SK-N-SH (cell line): ENCODE results near the gene LSM4. TPM values are rescaled to one million over a fixed set of nuclear protein-coding genes. Genes with fewer than 3 reads are reported as not detected.

Experiments used
- CTCF ChIA-PET: fragments of 300-600, 350-600 bp; formaldehyde crosslinking; extraction: SDS; loops from one replicate; lab custom pipeline; 2021; lab: Yijun Ruan, JAX
- POLR2A ChIA-PET: fragments of 350-600 bp; sonication (Branson Sonifier 250); formaldehyde crosslinking; extraction: SDS; loops from one replicate; lab custom pipeline; 2020; ENCODE audit warnings: antibody characterized with exemption, inconsistent platforms; lab: Yijun Ruan, JAX
- DNase-seq: peaks from one replicate; pipeline ENCODE4 v3.0.0; 2012
- H2AFZ ChIP-seq: fragments of 200-600 bp; sonication (generic); 2 replicates; pipeline ENCODE4 v1.8.1; 2016; ENCODE audit warnings: antibody characterized with exemption, mild to moderate bottlenecking, low read depth
- H3F3A ChIP-seq: fragments of 200-600 bp; sonication (generic); replicated peaks from 2 replicates; pipeline ENCODE3; 2016; ENCODE audit warnings: antibody characterized with exemption, mild to moderate bottlenecking; ENCODE audit not compliant: insufficient read depth
- H3K27ac ChIP-seq, 2 experiments: fragments of 200-500 bp in 1 of 2; fragments of 200-600 bp in 1 of 2; sonication (Bioruptor generic) in 1 of 2; sonication (generic), shearing (Covaris generic) in 1 of 2; 2 replicates each; pipeline versions ENCODE4 v1.5.1 to v1.6.1; 2014 to 2016; ENCODE audit warnings: low read depth in 2 of 2, inconsistent platforms in 1 of 2, low read length in 1 of 2, mild to moderate bottlenecking in 1 of 2, mixed read lengths in 1 of 2
- H3K27me3 ChIP-seq: fragments of 200-600 bp; sonication (generic), shearing (Covaris generic); 2 replicates; pipeline ENCODE4 v1.6.1; 2016; ENCODE audit warnings: mixed run types; ENCODE audit not compliant: insufficient read depth
- H3K36me3 ChIP-seq, 2 experiments: fragments of 200-500 bp in 1 of 2; fragments of 200-600 bp in 1 of 2; sonication (Bioruptor generic) in 1 of 2; sonication (generic) in 1 of 2; replicated peaks in 1 of 2; 2 replicates each; pipeline versions ENCODE3 to v1.5.1; 2014 to 2016; ENCODE audit warnings: low read length in 1 of 2, mild to moderate bottlenecking in 1 of 2; ENCODE audit not compliant: insufficient read depth in 2 of 2, control insufficient read depth in 1 of 2
- H3K4me1 ChIP-seq, 2 experiments: fragments of 200-500 bp in 1 of 2; fragments of 200-600 bp in 1 of 2; sonication (Bioruptor generic) in 1 of 2; sonication (generic), shearing (Covaris generic) in 1 of 2; 2 replicates each; pipeline versions ENCODE4 v1.5.1 to v1.6.1; 2014 to 2016; ENCODE audit warnings: low read depth in 1 of 2, low read length in 1 of 2, mixed run types in 1 of 2; ENCODE audit not compliant: insufficient read depth in 2 of 2, control insufficient read depth in 1 of 2
- H3K4me2 ChIP-seq: fragments of 200-600 bp; sonication (generic), shearing (Covaris generic); 2 replicates; pipeline ENCODE4 v1.6.1; 2017; ENCODE audit warnings: mixed run types
- H3K4me3 ChIP-seq, 2 experiments: fragments of 200-500 bp in 1 of 2; fragments of 200-600 bp in 1 of 2; sonication (Bioruptor generic) in 1 of 2; sonication (generic), shearing (Covaris generic) in 1 of 2; 2 replicates each; pipeline versions ENCODE4 v1.5.1 to v1.8.1; 2014 to 2016; ENCODE audit warnings: low read depth in 2 of 2, inconsistent platforms in 1 of 2, low read length in 1 of 2, mild to moderate bottlenecking in 1 of 2, mixed read lengths in 1 of 2, moderate library complexity in 1 of 2
- H3K79me2 ChIP-seq: fragments of 200-600 bp; sonication (generic); 2 replicates; pipeline ENCODE4 v1.8.1; 2017; ENCODE audit warnings: mild to moderate bottlenecking; ENCODE audit not compliant: insufficient read depth
- H3K9ac ChIP-seq: fragments of 200-600 bp; sonication (generic); 2 replicates; pipeline ENCODE4 v1.6.1; 2017; ENCODE audit warnings: mixed run types
- H3K9me2 ChIP-seq: fragments of 200-600 bp; sonication (generic); 2 replicates; pipeline ENCODE4 v1.6.1; 2017; ENCODE audit warnings: mixed run types
- H3K9me3 ChIP-seq: fragments of 200-600 bp; sonication (generic); 2 replicates; pipeline ENCODE4 v1.6.1; 2017; ENCODE audit warnings: mixed run types, mild to moderate bottlenecking, moderate library complexity
- H4K20me1 ChIP-seq: fragments of 200-600 bp; sonication (generic); 2 replicates; pipeline ENCODE4 v1.6.1; 2017; ENCODE audit warnings: mild to moderate bottlenecking, mixed run types; ENCODE audit not compliant: insufficient read depth
- ELF1 ChIP-seq: IDR thresholded peaks from 2 replicates; pipeline ENCODE4 v1.4.0; 2012
- EP300 ChIP-seq, 2 experiments: IDR thresholded peaks; 2 replicates each; pipeline versions ENCODE4 v1.4.0 to v1.6.1; 2012; ENCODE audit warnings: borderline replicate concordance in 1 of 2, low read depth in 1 of 2, low read length in 1 of 2
- EZH2phosphoT487 ChIP-seq: fragments of 200-600 bp; sonication (generic); IDR thresholded peaks from 2 replicates; pipeline ENCODE4 v1.6.1; 2017; ENCODE audit warnings: low read depth, mixed run types, mild to moderate bottlenecking, antibody characterized with exemption, moderate library complexity, borderline replicate concordance
- FOSL2 ChIP-seq: IDR thresholded peaks from 2 replicates; pipeline ENCODE4 v1.4.0; 2012; ENCODE audit warnings: low read depth, mild to moderate bottlenecking, moderate library complexity, borderline replicate concordance
- FOXJ3 ChIP-seq: sonication (generic); formaldehyde crosslinking; IDR thresholded peaks from 2 replicates; pipeline ENCODE4 v1.5.1; 2020; ENCODE audit warnings: mild to moderate bottlenecking, missing genetic modification reagents
- FOXM1 ChIP-seq: IDR thresholded peaks from 2 replicates; pipeline ENCODE4 v1.4.0; 2012; ENCODE audit warnings: low read depth, mild to moderate bottlenecking
- GATA2 ChIP-seq: sonication (generic); formaldehyde crosslinking; IDR thresholded peaks from 2 replicates; pipeline ENCODE4 v1.5.0; 2020; ENCODE audit warnings: mild to moderate bottlenecking, missing genetic modification reagents
- JUND ChIP-seq: IDR thresholded peaks from 2 replicates; pipeline ENCODE4 v1.4.0; 2012
- MEF2A ChIP-seq: IDR thresholded peaks from 2 replicates; pipeline ENCODE4 v1.4.0; 2012; ENCODE audit warnings: low read depth, borderline replicate concordance
- NFIC ChIP-seq: IDR thresholded peaks from 2 replicates; pipeline ENCODE4 v1.4.0; 2012; ENCODE audit warnings: borderline replicate concordance
- POLR2AphosphoS5 ChIP-seq: IDR thresholded peaks from 2 replicates; pipeline ENCODE4 v1.6.1; 2012; ENCODE audit warnings: low read depth, low read length
- RAD21 ChIP-seq: IDR thresholded peaks from 2 replicates; pipeline ENCODE4 v1.6.1; 2012; ENCODE audit warnings: mild to moderate bottlenecking, low read length
- RCOR1 ChIP-seq: fragments of 150-350 bp; IDR thresholded peaks from 2 replicates; pipeline ENCODE4 v1.6.1; 2017; ENCODE audit warnings: antibody characterized with exemption, low read length
- RFX5 ChIP-seq: IDR thresholded peaks from 2 replicates; pipeline ENCODE4 v1.6.1; 2012; ENCODE audit warnings: mild to moderate bottlenecking, improper control_type of control experiment, low read length
- SIN3A ChIP-seq: IDR thresholded peaks from 2 replicates; pipeline ENCODE4 v1.6.1; 2012; ENCODE audit warnings: low read depth, mild to moderate bottlenecking, low read length, moderate library complexity, borderline replicate concordance
- SMC3 ChIP-seq: IDR thresholded peaks from 2 replicates; pipeline ENCODE4 v1.6.1; 2012; ENCODE audit warnings: low read depth, low read length, improper control_type of control experiment
- TAF1 ChIP-seq: IDR thresholded peaks from 2 replicates; pipeline ENCODE4 v1.6.1; 2012; ENCODE audit warnings: low read depth, mild to moderate bottlenecking, low read length, moderate library complexity, borderline replicate concordance
- YY1 ChIP-seq: IDR thresholded peaks from 2 replicates; pipeline ENCODE4 v1.4.0; 2012; ENCODE audit warnings: low read depth, mild to moderate bottlenecking
- WGBS: methylation state at CpG from one replicate; pipeline ENCODE4 v1.1.6; 2017; ENCODE audit warnings: low lambda C conversion rate; 5-methylcytosine and 5-hydroxymethylcytosine counted together
- polyA plus RNA-seq, 3 experiments: library from polyadenylated mRNA; depleted of rRNA; stranded (reverse); fragments of >200 nt; gene quantifications; 2 replicates each; pipeline ENCODE4 v1.2.3, GENCODE V29; 2012
- TF ChIP-seq, protein P1 (sequence below): IDR thresholded peaks from 2 replicates; pipeline ENCODE4 v1.4.0; 2012; ENCODE audit warnings: low read depth, borderline replicate concordance
- TF ChIP-seq, protein P2 (sequence below): fragments of 200-600 bp; sonication (generic); IDR thresholded peaks from 2 replicates; pipeline ENCODE4 v1.6.1; 2017; ENCODE audit warnings: antibody characterized with exemption, mild to moderate bottlenecking, moderate library complexity
- TF ChIP-seq, protein P3 (sequence below): IDR thresholded peaks from 2 replicates; pipeline ENCODE4 v1.4.0; 2012; ENCODE audit warnings: low read depth
- TF ChIP-seq, protein P4 (sequence below): fragments of 150-350 bp; IDR thresholded peaks from 2 replicates; pipeline ENCODE4 v1.6.1; 2016; ENCODE audit warnings: mild to moderate bottlenecking, low read depth, low read length

LSM4 gene
- polyA plus RNA-seq, 1 of the 3 experiments (the other 2 are of a cell fraction) = 277 TPM

DNA sequence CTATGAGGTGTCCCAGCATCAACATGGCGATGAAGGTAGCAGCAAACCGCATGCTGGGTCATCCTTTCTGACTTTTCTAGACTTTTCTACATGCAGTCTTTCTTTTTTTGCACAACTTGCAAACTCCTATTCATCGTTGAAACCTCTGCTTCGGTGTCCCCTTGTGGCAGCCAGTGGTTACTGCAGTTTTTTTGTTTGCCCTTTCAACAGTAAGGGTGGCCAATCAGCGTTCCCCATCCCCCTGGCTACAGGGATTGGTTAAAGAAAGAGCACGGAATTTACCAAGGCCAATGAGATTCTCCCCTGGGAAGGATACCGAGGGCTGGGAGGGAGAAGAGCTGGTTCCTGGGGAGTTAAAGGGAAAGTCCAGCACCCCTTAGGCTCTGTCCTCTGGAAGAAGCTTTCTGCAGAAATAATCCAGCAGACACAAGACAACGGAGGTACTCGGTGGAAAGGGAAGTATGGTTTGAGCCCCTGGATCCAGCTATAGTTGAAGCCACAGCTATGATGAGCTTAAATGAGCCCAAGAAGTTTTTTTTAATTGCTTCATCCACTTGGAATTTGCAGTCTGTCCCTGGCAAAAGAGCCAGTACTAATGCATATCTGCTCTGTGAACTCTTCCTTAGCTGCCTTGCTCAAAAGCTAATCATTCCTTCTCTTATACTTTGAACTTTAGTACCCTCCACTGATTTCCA is 5.6 kb upstream of the LSM4 start:
- TF ChIP-seq GATA2 (CRISPR knock-in tag) (no peak), SIN3A (no peak), RFX5 (peak; percentile 93), FOSL2 (no peak), ELF1 (no peak), POLR2AphosphoS5 (peak; percentile 84), TAF1 (peak; percentile 36; the same call in 1 of the 2 replicates), EZH2phosphoT487 (no peak), SMC3 (peak; percentile 93), MEF2A (no peak), NFIC (no peak), RAD21 (peak; percentile 90), RCOR1 (no peak), FOXJ3 (CRISPR knock-in tag) (no peak), EP300 (IDR thresholded peaks at IDR 0.05; ENCODE audit: borderline replicate concordance in 1 of 2, low read depth in 1 of 2, low read length in 1 of 2) (peak in 1 of 2 experiments; percentile 53; a peak in 2 of 4 replicates), FOXM1 (no peak), JUND (no peak), YY1 (no peak)
- TF ChIP-seq, protein P1, sequence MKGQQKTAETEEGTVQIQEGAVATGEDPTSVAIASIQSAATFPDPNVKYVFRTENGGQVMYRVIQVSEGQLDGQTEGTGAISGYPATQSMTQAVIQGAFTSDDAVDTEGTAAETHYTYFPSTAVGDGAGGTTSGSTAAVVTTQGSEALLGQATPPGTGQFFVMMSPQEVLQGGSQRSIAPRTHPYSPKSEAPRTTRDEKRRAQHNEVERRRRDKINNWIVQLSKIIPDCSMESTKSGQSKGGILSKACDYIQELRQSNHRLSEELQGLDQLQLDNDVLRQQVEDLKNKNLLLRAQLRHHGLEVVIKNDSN = no peak
- TF ChIP-seq, protein P2, sequence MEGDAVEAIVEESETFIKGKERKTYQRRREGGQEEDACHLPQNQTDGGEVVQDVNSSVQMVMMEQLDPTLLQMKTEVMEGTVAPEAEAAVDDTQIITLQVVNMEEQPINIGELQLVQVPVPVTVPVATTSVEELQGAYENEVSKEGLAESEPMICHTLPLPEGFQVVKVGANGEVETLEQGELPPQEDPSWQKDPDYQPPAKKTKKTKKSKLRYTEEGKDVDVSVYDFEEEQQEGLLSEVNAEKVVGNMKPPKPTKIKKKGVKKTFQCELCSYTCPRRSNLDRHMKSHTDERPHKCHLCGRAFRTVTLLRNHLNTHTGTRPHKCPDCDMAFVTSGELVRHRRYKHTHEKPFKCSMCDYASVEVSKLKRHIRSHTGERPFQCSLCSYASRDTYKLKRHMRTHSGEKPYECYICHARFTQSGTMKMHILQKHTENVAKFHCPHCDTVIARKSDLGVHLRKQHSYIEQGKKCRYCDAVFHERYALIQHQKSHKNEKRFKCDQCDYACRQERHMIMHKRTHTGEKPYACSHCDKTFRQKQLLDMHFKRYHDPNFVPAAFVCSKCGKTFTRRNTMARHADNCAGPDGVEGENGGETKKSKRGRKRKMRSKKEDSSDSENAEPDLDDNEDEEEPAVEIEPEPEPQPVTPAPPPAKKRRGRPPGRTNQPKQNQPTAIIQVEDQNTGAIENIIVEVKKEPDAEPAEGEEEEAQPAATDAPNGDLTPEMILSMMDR = peak; percentile 93
- TF ChIP-seq, protein P3, sequence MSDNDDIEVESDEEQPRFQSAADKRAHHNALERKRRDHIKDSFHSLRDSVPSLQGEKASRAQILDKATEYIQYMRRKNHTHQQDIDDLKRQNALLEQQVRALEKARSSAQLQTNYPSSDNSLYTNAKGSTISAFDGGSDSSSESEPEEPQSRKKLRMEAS = peak; percentile 95
- TF ChIP-seq, protein P4, sequence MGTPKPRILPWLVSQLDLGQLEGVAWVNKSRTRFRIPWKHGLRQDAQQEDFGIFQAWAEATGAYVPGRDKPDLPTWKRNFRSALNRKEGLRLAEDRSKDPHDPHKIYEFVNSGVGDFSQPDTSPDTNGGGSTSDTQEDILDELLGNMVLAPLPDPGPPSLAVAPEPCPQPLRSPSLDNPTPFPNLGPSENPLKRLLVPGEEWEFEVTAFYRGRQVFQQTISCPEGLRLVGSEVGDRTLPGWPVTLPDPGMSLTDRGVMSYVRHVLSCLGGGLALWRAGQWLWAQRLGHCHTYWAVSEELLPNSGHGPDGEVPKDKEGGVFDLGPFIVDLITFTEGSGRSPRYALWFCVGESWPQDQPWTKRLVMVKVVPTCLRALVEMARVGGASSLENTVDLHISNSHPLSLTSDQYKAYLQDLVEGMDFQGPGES = no peak; the same call in 1 of the 2 replicates

More for the DNA sequence above, 5.6 kb upstream of the LSM4 start:
- WGBS = 0% methylated on average over 9 of the region's 9 CpGs
- CTCF ChIA-PET = interaction anchor here (0.6 to 7.7 kb wide), 18 partner anchors 10 to 215 kb away, joined by 3 to 216 read pairs (median 4); partner anchors contain the start of genes IQCN and JUND
- peaks cover 10 to 14% of the 10 kb centered on the region in 2 experiments; a peak in 2 of 4 replicates for H3K4me1 ChIP-seq
- no peaks in the 10 kb centered on the region for H3K79me2 ChIP-seq
- peak overlapping the region; percentile 58 for H3K9ac ChIP-seq
- no peaks in the 10 kb centered on the region for H3K9me3 ChIP-seq
- POLR2A ChIA-PET = interaction anchor here (0.6 to 1.6 kb wide), 7 partner anchors 10 to 1069 kb away, joined by 3 to 34 read pairs (median 4); partner anchors contain the start of gene JUND
- H3K4me2 ChIP-seq = peak overlapping the region; percentile 74
- no peaks in the 10 kb centered on the region for H3K9me2 ChIP-seq
- no peaks in the 10 kb centered on the region for H3K36me3 ChIP-seq
- H3K27ac ChIP-seq = peak overlapping the region; percentile 63 to 84
- H3K4me3 ChIP-seq = peak overlapping the region; percentile 39 to 52
- peaks cover 11% of the 10 kb centered on the region for H3F3A ChIP-seq
- peak; percentile 94 for DNase-seq
- no peaks in the 10 kb centered on the region for H3K27me3 ChIP-seq
- H2AFZ ChIP-seq = peak overlapping the region; percentile 83
- H4K20me1 ChIP-seq = no peaks in the 10 kb centered on the region
